Endothelial cell of umbilical vein (primary cell): ENCODE measurements around the gene ITPR2. TPM values are rescaled to one million over a fixed set of nuclear protein-coding genes. Genes with fewer than 3 reads are reported as not detected.

ENCODE experiments used
- BruUV-seq: library from RNA; stranded (reverse); fragments of 400-500 nt; replicated peaks from 2 replicates; lab custom pipeline; 2021; lab: Mats Ljungman, UMichigan
- CTCF ChIA-PET: fragments of 300-600, 350-600 bp; sonication (Branson Sonifier 250); formaldehyde crosslinking; loops from one replicate; lab custom pipeline; 2021; ENCODE audit warnings: antibody characterized with exemption, inconsistent platforms; lab: Charles Lee
- POLR2A ChIA-PET: fragments of 300-600, 350-600 bp; sonication (Branson Sonifier 250); formaldehyde crosslinking; loops from one replicate; lab custom pipeline; 2021; ENCODE audit warnings: antibody characterized with exemption, inconsistent platforms; lab: Charles Lee
- DNase-seq: peaks from one replicate; pipeline ENCODE4 v3.0.0-alpha.2; 2011; ENCODE audit warnings: low read depth, low spot score
- FAIRE-seq: peaks from 2 replicates; lab custom pipeline; 2011; peaks lifted over from hg19 to GRCh38; lab: Jason Lieb, UNC
- H2AFZ ChIP-seq: 2 replicates; pipeline ENCODE4 v1.6.0; 2012; ENCODE audit warnings: low read depth, low read length, control low read depth, inconsistent platforms
- H3K27ac ChIP-seq: 2 replicates; pipeline ENCODE4 v1.5.1; 2011; ENCODE audit warnings: low read depth, mild to moderate bottlenecking, control low read depth, low read length, moderate library complexity; ENCODE audit not compliant: insufficient read depth
- H3K27me3 ChIP-seq, 2 experiments: 2 replicates each; pipeline versions ENCODE4 v1.6.0 to v1.6.1; 2011; ENCODE audit warnings: low read length in 2 of 2, mixed read lengths in 1 of 2; ENCODE audit not compliant: control insufficient read depth in 2 of 2, insufficient read depth in 2 of 2
- H3K36me3 ChIP-seq, 2 experiments: 2 replicates in 1 of 2; 3 replicates in 1 of 2; pipeline ENCODE4 v1.5.1; 2011; ENCODE audit warnings: low read length in 2 of 2, mild to moderate bottlenecking in 1 of 2, moderate library complexity in 1 of 2; ENCODE audit not compliant: control insufficient read depth in 2 of 2, insufficient read depth in 2 of 2; ENCODE audit errors: extremely low read depth in 1 of 2
- H3K4me1 ChIP-seq: 3 replicates; pipeline ENCODE4 v1.5.1; 2011; ENCODE audit warnings: mild to moderate bottlenecking, low read length; ENCODE audit not compliant: control insufficient read depth, insufficient read depth; ENCODE audit errors: extremely low read depth
- H3K4me2 ChIP-seq: 2 replicates; pipeline ENCODE4 v1.6.1; 2011; ENCODE audit warnings: low read length, control low read depth, mixed read lengths; ENCODE audit not compliant: insufficient read depth
- H3K4me3 ChIP-seq, 3 experiments: fragments of 200-600 bp in 1 of 3; sonication (generic), shearing (Covaris generic) in 1 of 3; replicated peaks in 1 of 3; 2 replicates each; pipeline ENCODE4 v1.5.1; 2011 to 2016; ENCODE audit warnings: control low read depth in 3 of 3, low read length in 3 of 3, mild to moderate bottlenecking in 2 of 3, inconsistent platforms in 1 of 3, low read depth in 1 of 3, moderate library complexity in 1 of 3; ENCODE audit not compliant: insufficient read depth in 1 of 3
- H3K79me2 ChIP-seq: 2 replicates; pipeline ENCODE4 v1.6.0; 2012; ENCODE audit warnings: low read length, inconsistent platforms; ENCODE audit not compliant: control insufficient read depth, insufficient read depth
- H3K9ac ChIP-seq: replicated peaks from 2 replicates; pipeline ENCODE3; 2011; ENCODE audit warnings: low read length, control low read depth; ENCODE audit not compliant: insufficient read depth; ENCODE audit errors: extremely low read depth
- H3K9me1 ChIP-seq: replicated peaks from 3 replicates; pipeline ENCODE4 v1.6.0; 2011; ENCODE audit warnings: mild to moderate bottlenecking, low read length; ENCODE audit not compliant: control insufficient read depth, insufficient read depth; ENCODE audit errors: extremely low read depth
- H3K9me3 ChIP-seq: replicated peaks from 2 replicates; pipeline ENCODE4 v1.5.1; 2012; ENCODE audit warnings: low read length, inconsistent platforms; ENCODE audit not compliant: control insufficient read depth, insufficient read depth
- H4K20me1 ChIP-seq: replicated peaks from 2 replicates; pipeline ENCODE3; 2011; ENCODE audit warnings: mild to moderate bottlenecking, low read length; ENCODE audit not compliant: control insufficient read depth, insufficient read depth; ENCODE audit errors: extremely low read depth
- EZH2 ChIP-seq: IDR thresholded peaks from 2 replicates; pipeline ENCODE4 v1.6.1; 2012; ENCODE audit warnings: borderline replicate concordance, low read depth, mild to moderate bottlenecking, moderate library complexity, low read length, inconsistent platforms; ENCODE audit not compliant: severe bottlenecking
- FOS ChIP-seq: IDR thresholded peaks from 2 replicates; pipeline ENCODE4 v1.6.1; 2011; ENCODE audit warnings: mild to moderate bottlenecking, low read length, moderate library complexity, borderline replicate concordance; ENCODE audit not compliant: insufficient read depth
- GATA2 ChIP-seq: IDR thresholded peaks from 2 replicates; pipeline ENCODE4 v1.7.0; 2011; ENCODE audit warnings: low read depth, mild to moderate bottlenecking, moderate library complexity, mixed read lengths, low read length; ENCODE audit not compliant: insufficient read length, insufficient read depth
- JUN ChIP-seq: IDR thresholded peaks from 2 replicates; pipeline ENCODE4 v1.6.1; 2011; ENCODE audit warnings: borderline replicate concordance, low read depth; ENCODE audit not compliant: insufficient read length, insufficient read depth
- MYC ChIP-seq: IDR thresholded peaks from one replicate; pipeline ENCODE4 v1.6.1; 2011; ENCODE audit warnings: mild to moderate bottlenecking, low read depth, low read length
- POLR2A ChIP-seq: IDR thresholded peaks from 2 replicates; pipeline ENCODE4 v1.6.1; 2012; ENCODE audit warnings: low read depth, mild to moderate bottlenecking, control low read depth, low read length
- POLR2AphosphoS5 ChIP-seq: IDR thresholded peaks from 2 replicates; pipeline ENCODE4 v1.6.1; 2012; ENCODE audit warnings: low read depth, mild to moderate bottlenecking, control low read depth, low read length, moderate library complexity; ENCODE audit not compliant: insufficient read depth
- dilution Hi-C: fragments of 300-500 bp; cut with MboI; formaldehyde crosslinking; loops from one replicate; pipeline ENCODE4 v1.15.0; 2019; ENCODE audit warnings: low sequenced_read_pairs; ENCODE audit not compliant: extremely low pct_ligation_motif_present
- intact Hi-C: fragments of 100-400 bp; cut with micrococcal nuclease; formaldehyde crosslinking; loops from one replicate; pipeline ENCODE4 v1.10.0; 2022
- polyA plus RNA-seq, 4 experiments: library from polyadenylated mRNA; depleted of rRNA in 3 of 4; stranded (reverse) in 3 of 4; unstranded in 1 of 4; fragments of >200 nt; gene quantifications; 2 replicates each; pipeline versions ENCODE4 v1.2.1 to v1.2.3, GENCODE V29; 2011 to 2012; ENCODE audit warnings: missing spikeins in 1 of 4
- total RNA-seq: library from RNA; stranded (reverse); gene quantifications from 2 replicates; pipeline ENCODE4 v1.2.3, GENCODE V29; 2021
- TF ChIP-seq, protein P1 (sequence below), 2 donors: IDR thresholded peaks; 1 replicate in 1 of 2; 2 replicates in 1 of 2; pipeline ENCODE4 v1.5.1; 2011; ENCODE audit warnings: low read length in 2 of 2, mild to moderate bottlenecking in 2 of 2, moderate library complexity in 2 of 2, control low read depth in 1 of 2, inconsistent platforms in 1 of 2, low read depth in 1 of 2; ENCODE audit not compliant: insufficient read depth in 1 of 2; ENCODE audit errors: extremely low read depth in 1 of 2
- TF ChIP-seq, protein P2 (sequence below): IDR thresholded peaks from 2 replicates; pipeline ENCODE4 v1.6.1; 2011; ENCODE audit not compliant: insufficient read depth, insufficient read length

ITPR2 gene
- total and polyA plus RNA-seq, 2 donors (not counting 3 experiments of a cell fraction or from before 2014, with no cell fraction given), result 16.2 to 86.8 TPM

- Histone ChIP-seq H3K4me3 (no peak overlapping the region), H3K4me2 (no peak overlapping the region), H3K9ac (no peak overlapping the region), H3K36me3 (no peaks in the 10 kb centered on the region), H3K27ac (no peak overlapping the region), H2AFZ (no peak overlapping the region), H3K4me1 (peaks cover 62% of the 10 kb centered on the region), H3K79me2 (peaks cover 27% of the 10 kb centered on the region), H4K20me1 (no peaks in the 10 kb centered on the region), H3K27me3 (no peaks in the 10 kb centered on the region), H3K9me1 (no peaks in the 10 kb centered on the region), H3K9me3 (no peaks in the 10 kb centered on the region)
- ChIA-PET CTCF (no interaction called here), POLR2A (no interaction called here)
- no peak for TF ChIP-seq POLR2A
- no peak for TF ChIP-seq GATA2
- TF ChIP-seq EZH2, result no peak
- TF ChIP-seq FOS, result no peak
- no peak for TF ChIP-seq MYC
- no peak for TF ChIP-seq JUN
- TF ChIP-seq, protein P1, sequence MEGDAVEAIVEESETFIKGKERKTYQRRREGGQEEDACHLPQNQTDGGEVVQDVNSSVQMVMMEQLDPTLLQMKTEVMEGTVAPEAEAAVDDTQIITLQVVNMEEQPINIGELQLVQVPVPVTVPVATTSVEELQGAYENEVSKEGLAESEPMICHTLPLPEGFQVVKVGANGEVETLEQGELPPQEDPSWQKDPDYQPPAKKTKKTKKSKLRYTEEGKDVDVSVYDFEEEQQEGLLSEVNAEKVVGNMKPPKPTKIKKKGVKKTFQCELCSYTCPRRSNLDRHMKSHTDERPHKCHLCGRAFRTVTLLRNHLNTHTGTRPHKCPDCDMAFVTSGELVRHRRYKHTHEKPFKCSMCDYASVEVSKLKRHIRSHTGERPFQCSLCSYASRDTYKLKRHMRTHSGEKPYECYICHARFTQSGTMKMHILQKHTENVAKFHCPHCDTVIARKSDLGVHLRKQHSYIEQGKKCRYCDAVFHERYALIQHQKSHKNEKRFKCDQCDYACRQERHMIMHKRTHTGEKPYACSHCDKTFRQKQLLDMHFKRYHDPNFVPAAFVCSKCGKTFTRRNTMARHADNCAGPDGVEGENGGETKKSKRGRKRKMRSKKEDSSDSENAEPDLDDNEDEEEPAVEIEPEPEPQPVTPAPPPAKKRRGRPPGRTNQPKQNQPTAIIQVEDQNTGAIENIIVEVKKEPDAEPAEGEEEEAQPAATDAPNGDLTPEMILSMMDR (IDR thresholded peaks at IDR 0.05; ENCODE audit: extremely low read depth in 1 of 2, insufficient read depth in 1 of 2, low read depth in 1 of 2, low read length in 2 of 2), result no peak
- no peak for TF ChIP-seq POLR2AphosphoS5
- TF ChIP-seq, protein P2, sequence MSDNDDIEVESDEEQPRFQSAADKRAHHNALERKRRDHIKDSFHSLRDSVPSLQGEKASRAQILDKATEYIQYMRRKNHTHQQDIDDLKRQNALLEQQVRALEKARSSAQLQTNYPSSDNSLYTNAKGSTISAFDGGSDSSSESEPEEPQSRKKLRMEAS, result no peak
- DNase-seq (no peak), FAIRE-seq (no peak)
- dilution Hi-C loops, result no loop called here
- no TSS peak for BruUV-seq
- intact Hi-C loops, result no loop called here
Measured at GRCh38 chr12:26744042-26744626, 88.9 kb downstream of the ITPR2 start.
